ENCODE measurements around the gene KCNN2. TPM values are rescaled to one million over a fixed set of nuclear protein-coding genes. Genes with fewer than 3 reads are reported as not detected.
A peak's percentile ranks its signal among the peaks of the same experiment; 100 is the strongest.

Gene KCNN2
- polyA plus RNA-seq, result under 1 TPM; 0.21 to 0.22 TPM

DNA sequence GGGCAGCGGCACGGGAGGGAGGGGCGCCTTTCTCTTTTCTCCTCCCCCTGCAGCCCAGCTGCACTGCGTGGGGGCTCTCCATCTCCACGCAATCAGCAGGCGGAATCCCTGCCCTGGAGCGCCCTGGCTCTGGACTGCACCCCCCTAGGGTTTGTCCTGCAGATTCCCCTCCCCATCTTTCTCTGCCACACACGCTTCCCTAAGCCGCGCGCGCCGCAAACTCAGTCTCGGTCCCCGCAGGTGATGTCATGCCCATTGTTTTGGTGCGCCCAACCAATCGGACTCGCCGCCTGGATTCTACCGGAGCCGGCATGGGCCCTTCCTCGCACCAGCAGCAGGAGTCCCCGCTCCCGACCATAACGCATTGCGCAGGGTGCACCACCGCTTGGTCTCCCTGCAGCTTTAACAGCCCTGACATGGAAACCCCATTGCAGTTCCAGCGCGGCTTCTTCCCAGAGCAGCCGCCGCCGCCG is at the start of gene KCNN2:
Gene KCNN2, plus strand, starts transcription at position 347 of the 473 bp plus-strand sequence. Its CDS starts 70 bp downstream, at position 417.
- Histone ChIP-seq H3K27me3 (ENCODE audit: control insufficient read depth in 1 of 2, insufficient read depth in 2 of 2, low read length in 2 of 2) (peaks cover 0 to 17% of the 10 kb centered on the region in 2 donors), H3K4me3 (ENCODE audit: low read depth in 1 of 2, low read length in 2 of 2) (peak within 1 kb of the TSS; percentile 42 to 62), H3K4me1 (ENCODE audit: control insufficient read depth in 2 of 2, insufficient read depth in 2 of 2, low read length in 1 of 2) (peaks cover 6 to 17% of the 10 kb centered on the region in 2 donors), H3K27ac (ENCODE audit: low read depth in 2 of 2, low read length in 1 of 2) (no peak within 1 kb of the TSS), H3K36me3 (ENCODE audit: control insufficient read depth in 2 of 2, insufficient read depth in 2 of 2, low read length in 1 of 2) (no peaks in the 10 kb centered on the region), H3K9me3 (ENCODE audit: control insufficient read depth in 2 of 2, insufficient read depth in 1 of 2, low read depth in 1 of 2, low read length in 1 of 2) (peaks cover 0 to 3% of the 10 kb centered on the region in 2 donors)
- WGBS, 2 donors, result 0 to 2% methylated on average over 29 to 33 of the region's 33 CpGs

DNA sequence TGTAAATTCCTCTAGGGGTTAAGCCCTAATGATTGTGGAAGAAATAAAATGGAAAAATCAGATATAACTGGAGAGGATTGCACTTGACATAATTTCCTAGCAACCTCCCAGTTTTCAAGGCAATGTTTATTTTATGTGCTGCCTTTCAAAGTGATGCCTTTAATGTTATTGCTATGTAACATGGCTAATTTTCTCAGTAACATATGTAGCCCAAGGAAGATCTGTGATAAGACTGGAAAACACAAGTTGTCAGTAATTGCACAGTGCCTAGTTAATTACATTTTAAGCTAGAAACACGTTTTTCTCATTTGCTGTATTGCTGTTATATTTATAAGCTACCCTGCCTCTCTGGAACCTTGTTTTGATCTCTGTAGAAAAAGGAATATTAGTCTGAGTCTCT is 49.2 kb upstream of the KCNN2 start:
- H3K27me3 ChIP-seq (ENCODE audit: control insufficient read depth in 1 of 2, insufficient read depth in 2 of 2, low read length in 2 of 2), result no peaks in the 10 kb centered on the region
- H3K4me3 ChIP-seq (ENCODE audit: low read depth in 1 of 2, low read length in 2 of 2), result no peak overlapping the region
- WGBS, 2 donors, result 20 to 23% methylated on average over 1 of the region's 1 CpG

DNA sequence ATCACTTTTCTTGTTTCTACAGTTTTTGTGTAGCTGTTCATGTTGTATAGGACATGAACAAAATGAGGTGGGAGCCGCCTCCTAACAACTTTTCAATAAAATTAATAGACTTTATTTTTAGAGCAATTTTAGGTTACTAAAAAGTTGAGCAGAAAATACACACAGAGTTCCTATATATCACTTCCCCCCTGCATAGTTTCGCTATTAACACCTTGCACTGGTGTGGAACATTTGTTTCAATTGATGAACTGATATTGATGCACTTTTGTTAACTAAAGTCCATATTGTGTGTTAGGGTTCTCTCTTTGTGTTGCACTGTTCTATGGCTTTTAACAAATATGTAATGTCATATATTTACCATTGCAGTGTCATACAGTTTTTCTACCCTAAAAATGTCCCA is 47.8 kb upstream of the KCNN2 start:
- H3K27ac ChIP-seq (ENCODE audit: low read depth in 2 of 2, low read length in 1 of 2), result no peak overlapping the region
- 84 to 89% methylated on average over 2 of the region's 2 CpGs for WGBS, 2 donors
- no peaks in the 10 kb centered on the region for H3K36me3 ChIP-seq (ENCODE audit: control insufficient read depth in 2 of 2, insufficient read depth in 2 of 2, low read length in 1 of 2)

More for the DNA sequence above, 49.2 kb upstream of the KCNN2 start:
- H3K36me3 ChIP-seq (ENCODE audit: control insufficient read depth in 2 of 2, insufficient read depth in 2 of 2, low read length in 1 of 2), result no peaks in the 10 kb centered on the region
- no peaks in the 10 kb centered on the region for H3K4me1 ChIP-seq (ENCODE audit: control insufficient read depth in 2 of 2, insufficient read depth in 2 of 2, low read length in 1 of 2)
- no peak overlapping the region for H3K27ac ChIP-seq (ENCODE audit: low read depth in 2 of 2, low read length in 1 of 2)
- H3K9me3 ChIP-seq (ENCODE audit: control insufficient read depth in 2 of 2, insufficient read depth in 1 of 2, low read depth in 1 of 2, low read length in 1 of 2), result no peaks in the 10 kb centered on the region

DNA sequence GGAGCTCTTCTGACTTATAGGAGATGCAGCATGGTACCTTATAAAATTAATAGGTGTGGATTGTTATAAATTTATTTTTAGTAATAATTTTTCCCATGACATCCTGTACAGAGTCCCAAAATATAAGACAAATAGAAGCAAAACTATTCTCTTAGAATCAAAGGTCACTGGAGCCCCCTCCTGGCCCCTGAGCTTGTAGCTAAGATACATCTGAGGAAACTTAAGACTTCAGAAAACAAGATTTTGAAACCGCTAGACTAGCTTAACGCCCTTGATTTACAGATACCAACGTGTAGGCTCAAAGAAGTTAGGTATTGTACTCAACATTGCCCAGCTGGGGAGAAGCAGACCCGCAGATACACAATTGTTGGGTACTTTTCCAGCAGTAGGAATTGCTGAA is 45.7 kb upstream of the KCNN2 start:
- 42 to 56% methylated on average over 4 of the region's 4 CpGs for WGBS, 2 donors
- Histone ChIP-seq H3K36me3 (ENCODE audit: control insufficient read depth in 2 of 2, insufficient read depth in 2 of 2, low read length in 1 of 2) (no peaks in the 10 kb centered on the region), H3K4me1 (ENCODE audit: control insufficient read depth in 2 of 2, insufficient read depth in 2 of 2, low read length in 1 of 2) (no peaks in the 10 kb centered on the region), H3K27me3 (ENCODE audit: control insufficient read depth in 1 of 2, insufficient read depth in 2 of 2, low read length in 2 of 2) (no peaks in the 10 kb centered on the region), H3K4me3 (ENCODE audit: low read depth in 1 of 2, low read length in 2 of 2) (no peak overlapping the region), H3K9me3 (ENCODE audit: control insufficient read depth in 2 of 2, insufficient read depth in 1 of 2, low read depth in 1 of 2, low read length in 1 of 2) (no peaks in the 10 kb centered on the region), H3K27ac (ENCODE audit: low read depth in 2 of 2, low read length in 1 of 2) (no peak overlapping the region)

More for the DNA sequence above, 47.8 kb upstream of the KCNN2 start:
- no peaks in the 10 kb centered on the region for H3K27me3 ChIP-seq (ENCODE audit: control insufficient read depth in 1 of 2, insufficient read depth in 2 of 2, low read length in 2 of 2)
- H3K9me3 ChIP-seq (ENCODE audit: control insufficient read depth in 2 of 2, insufficient read depth in 1 of 2, low read depth in 1 of 2, low read length in 1 of 2), result no peaks in the 10 kb centered on the region
- no peaks in the 10 kb centered on the region for H3K4me1 ChIP-seq (ENCODE audit: control insufficient read depth in 2 of 2, insufficient read depth in 2 of 2, low read length in 1 of 2)
- H3K4me3 ChIP-seq (ENCODE audit: low read depth in 1 of 2, low read length in 2 of 2), result no peak overlapping the region

DNA sequence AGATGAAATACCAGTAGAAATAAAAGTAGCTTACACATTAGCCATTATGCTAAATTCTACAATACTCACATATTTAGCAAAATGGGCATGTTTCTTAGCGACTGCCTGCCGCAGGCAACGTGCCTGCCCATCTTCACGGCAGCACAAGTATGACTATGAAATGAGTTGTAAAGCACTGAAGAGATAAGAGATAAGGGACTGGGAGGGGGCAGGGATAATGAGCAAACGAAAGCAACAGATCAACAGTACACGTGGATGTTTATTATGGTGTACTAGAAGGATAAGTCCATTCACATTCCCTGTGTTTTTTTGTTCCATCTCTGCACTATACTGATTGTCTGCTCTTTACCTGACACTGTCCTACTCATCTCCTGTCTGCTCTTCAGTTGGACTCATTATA is 44.1 kb upstream of the KCNN2 start:
- no peaks in the 10 kb centered on the region for H3K36me3 ChIP-seq (ENCODE audit: control insufficient read depth in 2 of 2, insufficient read depth in 2 of 2, low read length in 1 of 2)
- no peaks in the 10 kb centered on the region for H3K4me1 ChIP-seq (ENCODE audit: control insufficient read depth in 2 of 2, insufficient read depth in 2 of 2, low read length in 1 of 2)
- 52 to 60% methylated on average over 6 of the region's 6 CpGs for WGBS, 2 donors
- no peak overlapping the region for H3K4me3 ChIP-seq (ENCODE audit: low read depth in 1 of 2, low read length in 2 of 2)
- H3K27ac ChIP-seq (ENCODE audit: low read depth in 2 of 2, low read length in 1 of 2), result no peak overlapping the region
- no peaks in the 10 kb centered on the region for H3K27me3 ChIP-seq (ENCODE audit: control insufficient read depth in 1 of 2, insufficient read depth in 2 of 2, low read length in 2 of 2)
- H3K9me3 ChIP-seq (ENCODE audit: control insufficient read depth in 2 of 2, insufficient read depth in 1 of 2, low read depth in 1 of 2, low read length in 1 of 2), result no peaks in the 10 kb centered on the region

DNA sequence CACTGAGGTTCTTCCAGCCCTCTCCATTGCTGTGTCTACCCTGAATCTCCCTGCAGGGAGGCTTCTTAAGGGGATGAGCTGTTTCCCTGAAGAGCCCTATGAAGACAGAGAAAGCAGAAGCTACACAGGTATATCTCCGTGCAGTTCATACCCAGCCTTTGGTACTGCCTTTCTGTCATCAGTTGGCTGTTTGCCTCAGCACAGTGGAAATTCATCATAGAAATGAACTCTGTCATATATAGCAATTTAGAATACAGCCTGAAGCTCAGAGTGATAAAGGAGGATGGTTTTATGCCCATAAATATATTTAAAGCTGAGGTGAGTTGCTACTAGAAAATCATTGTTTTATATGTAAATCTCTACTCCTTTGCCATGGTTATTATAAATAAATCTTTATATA is 42.6 kb upstream of the KCNN2 start:
- 61 to 79% methylated on average over 1 of the region's 1 CpG for WGBS, 2 donors
- no peaks in the 10 kb centered on the region for H3K36me3 ChIP-seq (ENCODE audit: control insufficient read depth in 2 of 2, insufficient read depth in 2 of 2, low read length in 1 of 2)
- H3K27me3 ChIP-seq (ENCODE audit: control insufficient read depth in 1 of 2, insufficient read depth in 2 of 2, low read length in 2 of 2), result no peaks in the 10 kb centered on the region
- H3K4me3 ChIP-seq (ENCODE audit: low read depth in 1 of 2, low read length in 2 of 2), result no peak overlapping the region
- H3K4me1 ChIP-seq (ENCODE audit: control insufficient read depth in 2 of 2, insufficient read depth in 2 of 2, low read length in 1 of 2), result no peaks in the 10 kb centered on the region
- H3K27ac ChIP-seq (ENCODE audit: low read depth in 2 of 2, low read length in 1 of 2), result no peak overlapping the region
- H3K9me3 ChIP-seq (ENCODE audit: control insufficient read depth in 2 of 2, insufficient read depth in 1 of 2, low read depth in 1 of 2, low read length in 1 of 2), result no peaks in the 10 kb centered on the region

DNA sequence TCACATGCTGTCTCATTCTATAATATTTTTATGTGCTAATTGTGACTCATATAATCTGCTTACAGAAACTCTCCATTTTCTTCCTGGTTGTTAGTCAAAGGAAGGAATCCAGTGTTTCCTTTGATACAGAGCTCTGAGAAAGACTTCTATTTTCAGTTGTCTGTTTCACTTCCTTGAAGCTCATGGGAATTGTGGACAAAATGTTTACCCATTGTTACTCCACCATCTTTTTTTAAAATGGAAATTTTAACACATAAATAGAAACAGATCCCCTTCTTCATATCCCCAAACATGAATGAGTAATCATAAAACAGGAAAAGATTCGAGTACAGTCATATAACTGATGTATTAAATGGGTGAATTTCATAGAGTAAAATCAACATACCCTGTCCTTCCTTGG is 42.0 kb upstream of the KCNN2 start:
- Histone ChIP-seq H3K4me1 (ENCODE audit: control insufficient read depth in 2 of 2, insufficient read depth in 2 of 2, low read length in 1 of 2) (no peaks in the 10 kb centered on the region), H3K4me3 (ENCODE audit: low read depth in 1 of 2, low read length in 2 of 2) (no peak overlapping the region), H3K36me3 (ENCODE audit: control insufficient read depth in 2 of 2, insufficient read depth in 2 of 2, low read length in 1 of 2) (no peaks in the 10 kb centered on the region), H3K27me3 (ENCODE audit: control insufficient read depth in 1 of 2, insufficient read depth in 2 of 2, low read length in 2 of 2) (no peaks in the 10 kb centered on the region), H3K27ac (ENCODE audit: low read depth in 2 of 2, low read length in 1 of 2) (no peak overlapping the region), H3K9me3 (ENCODE audit: control insufficient read depth in 2 of 2, insufficient read depth in 1 of 2, low read depth in 1 of 2, low read length in 1 of 2) (no peaks in the 10 kb centered on the region)
- 33 to 57% methylated on average over 1 of the region's 1 CpG for WGBS, 2 donors

DNA sequence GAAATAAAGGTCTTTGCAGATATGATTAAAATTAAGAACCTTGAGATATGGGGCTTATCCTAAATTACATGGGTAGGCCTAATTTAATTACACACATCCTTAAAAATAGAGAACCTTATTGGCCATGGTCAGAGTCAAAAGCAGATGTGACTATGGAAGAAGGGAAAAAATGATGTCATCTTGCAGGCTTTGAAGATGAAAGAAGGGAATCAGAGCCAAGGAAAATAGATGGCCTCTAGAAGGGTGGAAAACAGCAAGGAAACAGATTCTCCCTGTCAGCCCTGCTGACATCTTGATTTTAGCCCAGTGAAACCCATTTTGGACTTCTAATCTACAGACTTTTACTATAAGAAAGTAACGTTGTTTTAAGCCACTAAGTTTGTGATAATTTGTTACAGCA is 37.6 kb upstream of the KCNN2 start:
- Histone ChIP-seq H3K36me3 (ENCODE audit: control insufficient read depth in 2 of 2, insufficient read depth in 2 of 2, low read length in 1 of 2) (no peaks in the 10 kb centered on the region), H3K4me1 (ENCODE audit: control insufficient read depth in 2 of 2, insufficient read depth in 2 of 2, low read length in 1 of 2) (no peaks in the 10 kb centered on the region), H3K27ac (ENCODE audit: low read depth in 2 of 2, low read length in 1 of 2) (no peak overlapping the region), H3K4me3 (ENCODE audit: low read depth in 1 of 2, low read length in 2 of 2) (no peak overlapping the region), H3K27me3 (ENCODE audit: control insufficient read depth in 1 of 2, insufficient read depth in 2 of 2, low read length in 2 of 2) (no peaks in the 10 kb centered on the region), H3K9me3 (ENCODE audit: control insufficient read depth in 2 of 2, insufficient read depth in 1 of 2, low read depth in 1 of 2, low read length in 1 of 2) (no peaks in the 10 kb centered on the region)
- 73 to 89% methylated on average over 1 of the region's 1 CpG for WGBS, 2 donors

DNA sequence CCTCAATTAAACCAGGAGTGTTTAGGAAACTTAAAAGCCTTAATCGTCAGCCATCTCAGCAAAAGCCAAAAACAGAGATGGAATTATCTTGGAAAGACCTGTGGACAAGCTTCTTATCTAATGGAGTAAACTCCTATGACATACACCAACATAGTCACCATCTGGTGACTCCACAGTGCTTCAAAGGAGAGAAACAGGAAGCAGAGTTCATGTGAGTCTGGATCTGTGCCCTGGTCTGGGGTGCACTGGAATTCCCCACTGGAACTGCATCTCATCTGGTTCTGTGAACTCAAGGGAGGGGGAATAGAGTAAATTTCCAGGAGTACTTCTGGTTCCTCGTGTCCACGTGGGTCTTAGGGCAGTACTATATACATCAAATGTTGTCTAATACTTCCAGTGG is 36.3 kb upstream of the KCNN2 start:
- Histone ChIP-seq H3K27ac (ENCODE audit: low read depth in 2 of 2, low read length in 1 of 2) (no peak overlapping the region), H3K4me1 (ENCODE audit: control insufficient read depth in 2 of 2, insufficient read depth in 2 of 2, low read length in 1 of 2) (no peaks in the 10 kb centered on the region), H3K4me3 (ENCODE audit: low read depth in 1 of 2, low read length in 2 of 2) (no peak overlapping the region), H3K27me3 (ENCODE audit: control insufficient read depth in 1 of 2, insufficient read depth in 2 of 2, low read length in 2 of 2) (no peaks in the 10 kb centered on the region), H3K9me3 (ENCODE audit: control insufficient read depth in 2 of 2, insufficient read depth in 1 of 2, low read depth in 1 of 2, low read length in 1 of 2) (no peaks in the 10 kb centered on the region), H3K36me3 (ENCODE audit: control insufficient read depth in 2 of 2, insufficient read depth in 2 of 2, low read length in 1 of 2) (no peaks in the 10 kb centered on the region)
- 31 to 44% methylated on average over 3 of the region's 3 CpGs for WGBS, 2 donors

DNA sequence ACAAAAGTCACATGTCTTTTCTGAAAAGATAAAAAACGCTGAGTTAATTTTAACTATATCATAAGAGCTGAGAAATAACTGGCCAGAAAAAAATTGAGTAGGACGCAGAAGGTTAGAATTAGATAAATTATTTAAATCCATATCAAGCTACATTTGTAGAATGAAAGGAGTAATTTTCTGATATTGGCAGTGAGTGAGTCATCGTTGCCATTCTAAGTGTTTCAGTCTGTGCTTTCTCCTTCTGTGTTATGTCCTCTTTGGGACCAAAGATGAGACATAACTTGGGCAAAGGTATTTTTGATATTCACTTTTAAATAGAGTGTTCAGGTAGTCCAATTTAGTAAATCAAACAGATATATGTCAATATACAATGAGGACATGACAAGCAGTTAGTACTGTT is 34.4 kb upstream of the KCNN2 start:
- no peak overlapping the region for H3K4me3 ChIP-seq (ENCODE audit: low read depth in 1 of 2, low read length in 2 of 2)
- no peaks in the 10 kb centered on the region for H3K9me3 ChIP-seq (ENCODE audit: control insufficient read depth in 2 of 2, insufficient read depth in 1 of 2, low read depth in 1 of 2, low read length in 1 of 2)
- WGBS, 2 donors, result 59 to 63% methylated on average over 3 of the region's 3 CpGs
- H3K4me1 ChIP-seq (ENCODE audit: control insufficient read depth in 2 of 2, insufficient read depth in 2 of 2, low read length in 1 of 2), result no peaks in the 10 kb centered on the region
- H3K36me3 ChIP-seq (ENCODE audit: control insufficient read depth in 2 of 2, insufficient read depth in 2 of 2, low read length in 1 of 2), result no peaks in the 10 kb centered on the region
- no peaks in the 10 kb centered on the region for H3K27me3 ChIP-seq (ENCODE audit: control insufficient read depth in 1 of 2, insufficient read depth in 2 of 2, low read length in 2 of 2)
- H3K27ac ChIP-seq (ENCODE audit: low read depth in 2 of 2, low read length in 1 of 2), result no peak overlapping the region

Data from esophagus (tissue), 2 donors.